ENCODE data around the gene CYP2S1. TPM values are rescaled to one million over a fixed set of nuclear protein-coding genes. Genes with fewer than 3 reads are reported as not detected.
"Not testable (repeated sequence)": the region's sequence is repeated elsewhere in the genome, so short reads cannot be mapped to it uniquely, and the experiment has no call there.

CYP2S1 gene
- polyA plus RNA-seq, 3 donors: 0.25 to 0.86 (median 0.82) TPM

DNA sequence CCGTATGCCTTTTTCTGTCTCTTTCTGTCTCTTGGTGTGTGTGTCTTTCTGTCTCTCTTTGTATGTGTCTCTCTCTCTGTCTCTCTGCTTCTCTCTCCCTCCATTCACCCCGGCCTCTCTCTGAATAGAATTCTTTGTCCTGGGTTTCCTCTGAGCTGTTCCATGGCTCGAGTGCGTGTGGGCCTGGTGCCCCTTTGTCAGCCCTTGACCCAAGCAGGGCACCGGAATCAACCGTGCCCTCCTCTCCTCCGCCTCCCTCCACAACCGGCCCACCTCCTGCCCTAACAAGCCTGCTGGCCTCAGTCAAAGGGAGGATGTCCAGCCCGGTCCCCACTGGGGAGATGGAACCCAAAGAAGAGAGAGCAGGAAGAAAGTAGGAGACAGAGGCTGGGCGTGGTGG, 29.2 kb downstream of the CYP2S1 start:
- DNase-seq (ENCODE audit: extremely low read depth in 1 of 11, low read depth in 9 of 11, low spot score in 4 of 11): no peak

GRCh38 chr19:41223431-41224234, 30.6 kb downstream of the CYP2S1 start:
- peak in 1 of 11 donors; percentile 28 for DNase-seq (ENCODE audit: extremely low read depth in 1 of 11, low read depth in 9 of 11, low spot score in 4 of 11)

- DNase-seq (ENCODE audit: extremely low read depth in 1 of 11, low read depth in 9 of 11, low spot score in 4 of 11): no peak
These were observed 31.6 kb downstream of the CYP2S1 start for GRCh38 chr19:41224632-41225031.

DNA sequence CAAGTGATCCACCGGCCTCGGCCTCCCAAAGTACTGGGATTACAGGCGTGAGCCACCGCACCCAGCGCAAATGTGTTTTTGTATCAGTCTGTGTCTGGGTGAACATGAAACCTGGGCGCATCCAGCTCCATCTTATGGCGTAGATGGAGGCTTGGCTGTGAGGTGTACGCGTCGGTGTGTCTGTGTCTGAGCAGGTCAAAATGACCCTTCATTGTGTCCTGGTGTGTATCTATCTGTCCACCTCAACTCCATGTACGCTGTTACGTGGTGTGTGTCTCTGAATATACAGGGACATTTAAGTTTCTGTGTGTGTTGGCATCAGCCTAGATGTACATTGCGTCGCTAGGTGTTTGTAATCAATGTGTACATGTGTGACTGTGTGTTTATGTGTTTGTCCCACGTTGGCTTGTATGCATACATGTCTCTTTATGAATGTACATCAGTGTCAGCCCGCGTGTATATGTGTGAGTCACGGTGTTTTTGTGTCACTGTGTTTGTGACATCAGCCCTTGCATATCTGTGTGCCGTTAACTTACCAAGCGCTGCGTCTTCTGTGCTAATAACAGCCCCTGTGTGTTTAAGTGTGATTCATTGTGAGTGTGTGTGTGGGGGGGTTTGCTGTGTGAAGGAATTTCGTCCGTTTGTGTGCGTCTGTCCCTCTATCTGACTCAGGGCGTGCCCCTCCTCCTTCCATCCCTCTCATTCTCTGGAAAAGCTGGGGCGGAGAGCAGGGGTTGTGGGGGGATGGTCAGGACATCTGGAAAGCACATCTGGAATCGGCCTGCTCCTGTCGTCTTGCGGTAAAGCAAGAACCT, 32.4 kb downstream of the CYP2S1 start:
- DNase-seq (ENCODE audit: extremely low read depth in 1 of 11, low read depth in 9 of 11, low spot score in 4 of 11): peak in 7 of 11 donors; percentile 39 to 63 (median 55)

- DNase-seq (ENCODE audit: extremely low read depth in 1 of 11, low read depth in 9 of 11, low spot score in 4 of 11): peak in 6 of 11 donors; percentile 28 to 62 (median 54)
These were observed 33.2 kb downstream of the CYP2S1 start for GRCh38 chr19:41226053-41226873.

DNA sequence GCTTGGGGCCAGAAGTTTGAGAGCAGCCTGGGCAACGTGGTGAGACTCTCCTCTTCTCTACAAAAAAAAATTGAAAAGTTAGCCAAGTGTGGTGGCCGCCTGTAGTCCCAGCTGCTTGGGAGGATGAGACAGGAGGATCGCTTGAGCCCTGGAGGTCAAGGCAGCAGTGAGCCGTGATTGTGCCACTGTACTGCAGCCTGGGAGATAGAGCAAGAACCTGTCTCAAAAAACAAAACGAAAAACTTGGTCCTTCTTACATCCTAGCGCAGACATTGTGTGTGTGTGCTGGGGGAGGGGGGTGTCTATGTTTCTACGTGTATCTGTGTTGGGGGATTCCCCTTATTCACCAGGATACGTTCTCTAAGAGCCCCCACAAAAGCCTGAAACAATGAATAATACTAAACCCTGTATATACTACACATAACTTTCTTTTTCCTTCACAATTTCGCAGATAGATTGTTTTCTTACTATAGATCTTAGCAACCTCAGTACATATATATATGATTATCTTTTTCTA, 33.9 kb downstream of the CYP2S1 start:
- DNase-seq (ENCODE audit: extremely low read depth in 1 of 11, low read depth in 9 of 11, low spot score in 4 of 11): no peak

GRCh38 chr19:41228486-41228885, 35.5 kb downstream of the CYP2S1 start:
- no peak for DNase-seq (ENCODE audit: extremely low read depth in 1 of 11, low read depth in 9 of 11, low spot score in 4 of 11)

- not testable (repeated sequence) for DNase-seq (ENCODE audit: extremely low read depth in 1 of 11, low read depth in 9 of 11, low spot score in 4 of 11)
These were observed 36.3 kb downstream of the CYP2S1 start for GRCh38 chr19:41229338-41229737.

DNA sequence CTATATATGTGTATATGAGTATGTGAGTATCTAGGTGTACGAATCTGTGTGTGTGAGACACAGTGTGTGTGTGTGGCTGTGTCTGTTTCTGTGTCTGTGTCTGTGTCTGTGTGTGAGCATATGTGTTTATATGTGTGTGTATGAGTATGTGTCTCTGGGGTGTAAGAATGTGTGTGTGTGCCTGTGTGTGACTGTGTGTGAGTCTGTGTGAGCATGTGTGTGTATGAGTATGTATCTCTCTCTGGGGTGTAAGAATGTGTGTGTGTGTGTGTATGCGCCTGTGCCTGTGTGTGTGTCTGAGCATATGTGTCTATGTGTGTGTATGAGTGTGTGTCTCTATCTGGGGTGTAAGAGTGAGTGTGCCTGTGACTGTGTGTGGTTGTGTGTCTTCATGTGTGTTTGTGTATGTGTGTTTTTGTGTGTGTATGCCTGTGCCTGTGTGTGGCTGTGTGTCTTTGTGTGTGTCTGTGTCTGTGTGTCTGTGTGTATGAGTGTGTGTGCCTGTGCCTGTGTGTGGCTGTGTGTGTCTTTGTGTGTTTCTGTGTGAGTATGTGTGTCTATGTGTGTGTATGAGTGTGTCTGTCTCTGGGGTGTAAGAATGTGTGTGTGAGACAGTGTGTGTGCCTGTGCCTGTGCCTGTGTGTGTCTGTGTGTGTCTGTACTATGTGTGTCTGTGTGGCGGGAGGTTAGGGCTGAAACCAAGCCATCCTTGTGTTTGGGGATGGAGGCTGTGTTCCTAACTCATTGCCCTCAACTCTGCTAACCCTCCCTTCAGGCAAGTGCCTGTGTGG, 37.2 kb downstream of the CYP2S1 start:
- DNase-seq (ENCODE audit: extremely low read depth in 1 of 11, low read depth in 9 of 11, low spot score in 4 of 11): no peak

- no peak for DNase-seq (ENCODE audit: extremely low read depth in 1 of 11, low read depth in 9 of 11, low spot score in 4 of 11)
These were observed 39.7 kb downstream of the CYP2S1 start for GRCh38 chr19:41232686-41233085.

- DNase-seq (ENCODE audit: extremely low read depth in 1 of 11, low read depth in 9 of 11, low spot score in 4 of 11): no peak
These were observed 40.8 kb downstream of the CYP2S1 start for GRCh38 chr19:41233748-41234240.

- DNase-seq (ENCODE audit: extremely low read depth in 1 of 11, low read depth in 9 of 11, low spot score in 4 of 11): no peak
These were observed 41.6 kb downstream of the CYP2S1 start for GRCh38 chr19:41234512-41235168.

DNA sequence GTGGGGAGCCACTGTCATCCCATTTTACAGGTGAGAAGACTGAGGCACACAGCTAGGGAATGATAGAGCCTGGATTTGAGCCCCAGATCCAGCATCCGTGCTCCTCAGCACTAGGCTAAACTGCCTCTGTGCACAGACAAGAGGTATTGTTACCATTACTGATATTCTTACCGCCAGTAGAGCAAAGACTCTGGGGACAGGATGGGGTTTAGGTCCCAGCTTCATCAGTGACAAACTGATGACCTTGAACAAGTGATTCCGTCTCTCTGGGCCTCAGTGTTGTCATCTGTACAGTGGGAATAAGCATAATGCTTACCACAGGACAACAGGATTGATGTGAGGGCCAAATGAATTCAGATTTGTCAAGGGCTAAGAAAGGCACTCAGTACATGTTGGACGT, 42.5 kb downstream of the CYP2S1 start:
- no peak for DNase-seq (ENCODE audit: extremely low read depth in 1 of 11, low read depth in 9 of 11, low spot score in 4 of 11)

DNA sequence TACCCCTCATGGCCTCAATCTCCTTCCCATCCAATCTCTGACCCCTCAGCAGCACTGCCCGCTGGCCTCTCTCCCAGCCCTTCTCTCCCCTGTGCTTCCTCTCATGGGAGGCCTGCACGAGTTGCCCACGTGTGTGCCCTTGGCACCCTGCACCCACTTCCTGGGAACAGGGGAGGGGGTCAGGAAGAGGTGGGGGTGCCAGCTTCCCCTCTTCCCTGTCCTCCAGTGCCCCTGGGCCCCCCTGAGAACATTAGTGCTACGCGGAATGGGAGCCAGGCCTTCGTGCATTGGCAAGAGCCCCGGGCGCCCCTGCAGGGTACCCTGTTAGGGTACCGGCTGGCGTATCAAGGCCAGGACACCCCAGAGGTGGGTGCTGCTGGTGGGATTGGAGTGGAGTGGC, 45.2 kb downstream of the CYP2S1 start:
- no peak for DNase-seq (ENCODE audit: extremely low read depth in 1 of 11, low read depth in 9 of 11, low spot score in 4 of 11)

- DNase-seq (ENCODE audit: extremely low read depth in 1 of 11, low read depth in 9 of 11, low spot score in 4 of 11): no peak
These were observed 46.3 kb downstream of the CYP2S1 start for GRCh38 chr19:41239363-41239762.

- DNase-seq (ENCODE audit: extremely low read depth in 1 of 11, low read depth in 9 of 11, low spot score in 4 of 11): no peak
These were observed 47.0 kb downstream of the CYP2S1 start for GRCh38 chr19:41239961-41240574.

GRCh38 chr19:41241859-41242258, 48.8 kb downstream of the CYP2S1 start:
- no peak for DNase-seq (ENCODE audit: extremely low read depth in 1 of 11, low read depth in 9 of 11, low spot score in 4 of 11)
